CD4-positive, alpha-beta T cell treated with Interleukin-10 for 1 hour (primary cell): ENCODE data around the gene MLPH.

Experiments
- DNase-seq: peaks from one replicate; pipeline ENCODE4 v3.0.0-alpha.2; 2020

MLPH gene

DNA sequence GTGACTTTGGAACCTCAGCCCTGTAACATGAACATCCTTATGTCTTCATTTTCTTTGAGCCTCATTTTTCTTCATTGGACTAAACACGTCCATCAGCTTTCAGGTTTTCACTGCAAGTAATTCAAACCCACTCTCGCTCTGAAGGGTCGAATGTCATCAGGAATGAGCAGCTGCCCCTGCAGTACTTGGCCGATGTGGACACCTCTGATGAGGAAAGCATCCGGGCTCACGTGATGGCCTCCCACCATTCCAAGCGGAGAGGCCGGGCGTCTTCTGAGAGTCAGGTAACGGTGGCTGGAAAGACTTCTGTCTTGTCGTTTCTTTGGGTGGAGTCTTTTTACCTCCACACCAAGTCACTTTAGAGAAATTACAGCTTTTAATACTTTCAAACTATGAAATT lies 40.2 kb downstream of the MLPH start:
- DNase-seq: no peak

DNA sequence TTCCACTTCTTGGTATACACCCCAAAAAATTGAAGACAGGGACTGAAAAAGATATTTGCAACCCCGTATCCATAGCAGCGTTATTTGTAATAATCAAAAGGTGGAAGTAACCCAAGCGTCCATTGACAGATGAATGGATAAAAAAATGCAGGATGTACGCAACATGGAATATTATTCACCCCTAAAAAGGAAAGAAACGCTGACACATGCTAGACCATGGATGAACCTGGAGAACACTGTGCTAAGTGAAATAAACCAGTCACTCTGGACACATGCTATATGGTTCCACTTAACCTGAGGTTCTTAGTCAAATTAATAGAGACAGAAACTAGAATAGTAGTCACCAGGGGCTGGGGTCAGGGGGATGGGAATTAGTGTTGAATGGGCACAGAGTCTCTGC lies 40.7 kb downstream of the MLPH start:
- no peak for DNase-seq

DNA sequence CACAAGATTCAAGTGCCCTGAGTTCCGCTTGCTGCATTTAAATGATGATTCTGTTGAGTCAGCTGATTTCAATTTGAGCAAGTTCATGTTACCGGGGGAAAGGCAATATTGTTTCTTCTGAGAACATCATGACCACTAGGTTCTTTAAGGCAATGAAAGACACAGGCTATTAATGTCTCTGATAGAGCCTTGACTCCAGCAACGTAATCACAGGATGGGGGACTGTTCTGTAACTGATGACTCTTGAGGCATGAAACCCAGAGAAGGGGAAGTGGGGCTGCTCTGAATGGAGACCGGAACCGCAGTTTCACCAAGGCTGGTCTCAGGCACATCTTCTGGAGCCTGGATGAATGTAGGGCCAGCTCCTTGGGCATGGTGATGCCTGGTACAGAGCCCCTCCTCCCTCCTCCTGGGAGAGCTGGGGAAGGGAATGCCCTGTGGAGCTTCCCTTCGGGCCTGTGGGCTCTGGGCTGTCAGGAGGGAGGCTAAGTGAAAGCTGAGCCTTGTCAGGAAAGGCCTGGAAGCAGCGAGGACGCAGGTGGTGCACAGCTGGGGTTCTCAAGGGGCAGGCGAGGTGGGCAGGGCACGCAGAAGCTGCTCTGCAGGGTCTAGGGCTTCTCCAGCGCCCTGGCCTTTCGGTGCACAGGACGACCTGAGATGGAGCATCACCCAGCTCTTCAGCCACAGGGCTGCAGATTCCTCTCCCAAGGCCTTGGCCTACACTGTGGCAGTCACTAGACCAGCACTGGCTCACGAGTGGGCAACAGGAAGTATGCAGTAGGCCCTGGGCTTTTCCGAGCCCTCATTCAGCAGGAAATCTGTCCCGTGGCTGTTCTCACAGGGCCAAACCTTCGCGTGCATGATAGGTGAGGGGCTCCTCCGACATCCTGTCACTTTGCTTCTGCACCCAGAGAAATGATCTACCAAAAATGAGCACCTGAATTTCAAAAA lies 42.7 kb downstream of the MLPH start:
- DNase-seq: no peak

DNA sequence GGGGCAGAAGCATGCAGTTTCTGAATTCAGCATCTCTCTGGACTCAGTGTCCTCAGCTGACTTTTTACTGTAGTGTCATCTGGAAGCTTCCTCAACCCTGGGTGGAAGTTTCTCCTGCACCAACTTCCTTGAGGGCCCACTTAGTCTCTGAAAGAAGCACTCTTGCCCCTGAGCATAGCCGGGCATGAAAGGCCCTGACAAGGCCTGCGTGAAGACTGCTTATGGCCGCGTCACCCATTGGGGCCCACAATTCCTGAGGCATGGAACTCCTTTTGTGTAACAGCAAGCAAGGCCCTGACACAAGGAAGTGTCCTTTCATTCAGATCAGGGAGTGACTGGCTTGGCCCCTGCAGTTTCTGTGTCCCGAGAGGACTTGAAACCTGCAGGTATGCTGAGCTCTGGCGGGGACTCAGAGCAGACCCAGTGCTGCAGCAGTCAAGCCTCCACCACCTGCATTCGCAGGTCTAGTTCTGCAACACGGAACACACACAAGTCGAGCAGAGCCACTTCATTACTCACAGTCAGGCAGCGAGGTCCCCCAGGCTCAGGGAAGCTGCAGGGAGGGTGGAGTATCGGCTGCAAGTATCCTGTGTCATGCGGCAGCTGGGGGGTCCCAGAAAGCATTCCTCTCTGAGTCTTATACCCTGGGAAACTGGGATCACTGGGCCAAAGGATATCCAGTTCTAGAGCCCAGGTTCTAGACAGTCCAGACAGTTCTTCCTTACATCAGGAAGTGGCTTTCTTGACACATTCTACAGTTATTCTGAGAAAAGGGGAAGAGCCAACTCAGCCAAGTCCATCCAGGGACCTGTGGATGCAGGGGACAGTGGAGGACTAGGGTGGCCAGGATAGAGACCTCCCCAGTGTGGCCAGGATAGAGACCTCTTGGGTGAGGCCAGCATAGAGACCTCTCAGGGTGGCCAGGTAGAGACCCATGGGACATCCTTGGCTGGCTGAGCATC lies 43.7 kb downstream of the MLPH start:
- DNase-seq: no peak

- no peak for DNase-seq
Observed at GRCh38 chr2:237532160-237532559, 45.1 kb downstream of the MLPH start.

DNA sequence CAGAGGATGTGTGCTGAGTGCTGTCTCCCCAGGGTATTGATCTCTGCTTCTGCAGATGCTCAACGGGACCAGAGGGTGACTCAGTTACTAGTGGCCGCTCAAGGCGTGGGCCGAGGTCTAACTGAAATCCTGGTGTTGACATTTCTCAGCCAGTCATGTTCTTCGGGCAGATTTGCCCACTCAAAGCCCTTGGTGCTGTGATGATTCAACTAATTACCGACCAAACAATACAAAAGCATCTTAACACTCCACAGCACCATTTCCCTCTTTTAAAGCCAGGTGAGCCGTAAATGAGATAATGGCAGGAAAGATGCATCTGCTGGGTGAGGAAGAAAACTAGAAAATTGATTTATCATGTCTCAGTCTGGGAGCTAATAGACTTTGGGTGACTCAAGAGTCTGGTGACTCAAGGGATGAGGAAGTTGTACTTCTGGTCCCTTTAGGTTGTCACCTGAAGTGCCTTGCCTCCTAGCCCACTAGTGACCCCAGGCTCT lies 46.7 kb downstream of the MLPH start:
- DNase-seq: no peak

DNA sequence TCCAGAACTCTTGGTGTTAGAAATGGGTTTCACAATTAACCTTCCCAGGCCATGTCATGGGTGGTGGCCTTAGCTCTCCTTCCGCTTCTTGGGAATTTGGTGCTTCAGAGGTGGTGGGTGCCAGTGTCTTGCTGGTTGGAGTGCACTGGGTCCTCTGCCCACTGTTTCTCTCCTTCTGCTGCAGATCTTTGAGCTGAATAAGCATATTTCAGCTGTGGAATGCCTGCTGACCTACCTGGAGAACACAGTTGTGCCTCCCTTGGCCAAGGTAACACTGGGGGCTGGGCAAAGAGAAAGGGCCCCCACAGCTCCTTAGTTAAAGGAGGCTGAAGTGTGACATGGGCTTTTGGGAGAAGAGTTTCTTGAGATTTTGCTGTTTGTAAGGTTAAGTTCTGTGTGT lies 47.3 kb downstream of the MLPH start:
- DNase-seq: no peak

DNA sequence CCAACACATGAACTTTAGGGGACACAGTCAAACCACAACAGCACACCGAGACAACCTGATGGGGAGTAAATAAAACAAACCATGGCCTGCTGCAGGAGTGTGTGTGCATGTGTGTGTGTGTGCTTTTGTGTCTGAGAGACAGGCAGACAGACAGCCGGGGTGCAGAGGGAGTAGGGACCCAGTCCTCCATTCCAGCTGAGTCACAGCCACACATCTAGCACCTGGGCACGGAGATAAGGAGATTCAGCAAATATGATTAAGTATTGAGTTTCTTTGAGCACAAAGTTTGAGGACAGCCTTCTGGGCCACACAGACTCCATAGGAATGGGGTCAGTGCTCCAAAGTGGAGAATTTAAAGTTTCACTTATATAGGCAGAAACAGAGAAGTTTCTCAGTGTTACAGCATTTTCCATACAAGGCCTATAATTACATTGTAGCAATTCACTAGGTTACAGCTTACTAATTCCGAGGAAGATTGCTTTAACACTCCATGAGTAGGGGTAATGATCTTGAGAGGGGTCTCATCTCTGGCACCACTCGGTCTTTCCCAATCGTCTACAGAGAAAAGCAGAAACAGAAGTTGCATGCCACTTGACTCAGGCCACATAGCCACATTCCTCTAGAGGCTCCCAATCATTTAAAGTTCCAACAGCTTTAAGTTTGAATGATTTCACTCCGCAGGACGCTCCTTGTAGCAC lies 48.5 kb downstream of the MLPH start:
- DNase-seq: no peak

DNA sequence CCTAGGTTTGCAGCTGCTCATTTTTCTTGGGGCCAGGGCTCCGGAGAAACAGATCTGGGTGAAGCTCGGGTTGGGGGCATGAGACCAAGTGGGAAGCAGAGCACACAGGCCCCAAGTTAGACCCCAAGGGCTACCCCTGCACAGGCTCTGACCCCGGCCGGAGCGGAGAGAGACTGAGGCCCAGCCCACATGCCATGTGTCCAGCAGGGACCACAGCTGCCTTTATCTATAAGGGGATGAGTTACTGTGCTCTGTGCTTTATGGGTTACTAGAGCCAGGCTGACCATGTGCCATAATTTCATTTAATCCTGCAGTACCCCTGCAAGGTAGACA lies 49.0 kb downstream of the MLPH start:
- no peak for DNase-seq

- no peak for DNase-seq
Observed at GRCh38 chr2:237536617-237537016, 49.6 kb downstream of the MLPH start.

DNA sequence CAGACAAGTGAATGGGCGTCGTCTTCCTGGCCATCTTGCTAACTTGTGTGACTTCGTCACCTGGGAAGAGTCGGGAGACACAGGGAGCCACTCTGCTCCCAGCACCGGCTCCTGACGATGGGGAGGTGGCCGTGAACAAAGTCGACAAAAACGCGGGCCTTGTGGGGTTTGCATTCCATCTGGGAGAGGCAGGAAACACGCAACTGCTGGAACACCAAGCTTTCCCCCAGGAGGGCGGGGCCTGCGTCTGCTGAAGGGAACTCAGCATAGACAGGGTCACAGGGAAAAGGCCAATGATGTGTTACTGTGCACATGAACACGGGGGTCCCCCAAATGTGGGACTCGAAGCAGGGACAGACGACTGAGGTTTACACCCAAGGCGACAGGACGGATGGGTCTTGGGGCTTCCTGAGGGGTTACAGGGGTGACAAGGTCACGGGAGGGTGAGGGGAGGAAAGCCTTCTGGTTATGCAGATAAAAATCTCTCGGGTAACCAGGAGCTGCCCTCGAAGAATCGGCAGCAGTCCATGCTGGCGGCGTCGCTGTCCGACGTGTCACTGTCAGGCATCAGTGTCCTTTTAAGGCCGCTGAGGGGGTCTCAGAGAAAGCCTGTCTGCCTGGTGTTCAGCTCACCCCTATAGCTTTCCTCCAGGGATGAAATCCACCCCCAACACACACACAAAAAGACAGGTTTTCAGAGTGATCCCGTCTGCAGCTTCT lies 51.1 kb downstream of the MLPH start:
- no peak for DNase-seq

DNA sequence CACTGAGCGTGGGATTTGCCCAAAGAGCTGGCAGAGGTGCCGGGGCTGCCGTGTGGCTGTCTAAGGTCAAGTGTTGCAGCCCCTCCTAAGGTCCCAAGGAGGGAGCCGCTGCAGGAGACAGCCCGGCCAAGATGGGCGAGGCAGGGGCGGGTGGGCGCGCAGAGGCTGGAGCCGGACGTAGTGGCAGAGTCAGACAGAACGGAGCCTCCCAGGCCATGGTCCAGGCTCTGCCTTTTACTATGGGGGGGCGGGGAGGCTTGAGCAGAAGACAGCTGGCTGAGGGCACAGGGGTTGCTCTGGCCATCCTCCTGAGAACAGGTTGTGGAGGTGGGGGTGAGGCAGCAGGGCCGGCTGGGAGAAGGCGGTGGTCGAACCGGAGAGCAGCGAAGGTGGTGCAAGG lies 51.9 kb downstream of the MLPH start:
- DNase-seq: no peak

GRCh38 chr2:237539681-237540080 lies 52.6 kb downstream of the MLPH start:
- no peak for DNase-seq

GRCh38 chr2:237540223-237540775 lies 53.2 kb downstream of the MLPH start:
- DNase-seq: no peak

DNA sequence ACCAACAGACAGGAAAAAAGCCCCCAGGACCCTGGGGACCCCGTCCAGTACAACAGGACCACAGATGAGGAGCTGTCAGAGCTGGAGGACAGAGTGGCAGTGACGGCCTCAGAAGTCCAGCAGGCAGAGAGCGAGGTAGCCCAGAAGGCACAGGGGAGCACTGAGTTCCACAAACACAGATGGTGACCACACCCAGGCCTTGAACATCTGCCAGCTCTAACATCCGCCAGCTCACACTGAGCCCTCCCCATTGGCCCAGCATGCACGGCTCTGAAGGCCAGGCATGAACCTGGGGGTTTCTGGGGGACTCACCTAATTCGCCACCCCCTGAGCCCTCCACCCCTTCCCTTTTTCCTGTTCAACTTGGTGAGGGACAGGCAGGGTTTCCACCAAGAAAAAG lies 53.8 kb downstream of the MLPH start:
- no peak for DNase-seq

DNA sequence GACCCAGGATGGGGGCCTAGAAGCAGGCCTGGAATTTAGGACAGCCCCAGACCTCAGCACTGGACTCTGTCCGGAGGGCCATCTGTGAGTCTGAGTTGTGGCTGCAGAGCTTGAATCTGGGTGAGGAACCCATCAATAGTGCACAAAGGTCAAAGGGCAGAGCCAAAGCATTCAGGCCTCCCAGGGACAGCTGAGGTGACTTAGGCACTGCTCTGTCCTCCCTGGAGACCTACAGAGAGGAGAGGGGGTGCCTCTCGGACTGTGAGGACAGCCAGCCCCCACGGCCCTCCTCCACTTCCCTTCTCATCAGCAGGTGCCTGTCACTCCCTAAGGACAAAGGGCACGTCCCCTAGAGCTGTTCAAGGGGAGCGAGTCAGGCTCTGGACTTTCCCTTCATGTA lies 54.2 kb downstream of the MLPH start:
- no peak for DNase-seq

GRCh38 chr2:237542001-237542704 lies 55.1 kb downstream of the MLPH start:
- DNase-seq: no peak

DNA sequence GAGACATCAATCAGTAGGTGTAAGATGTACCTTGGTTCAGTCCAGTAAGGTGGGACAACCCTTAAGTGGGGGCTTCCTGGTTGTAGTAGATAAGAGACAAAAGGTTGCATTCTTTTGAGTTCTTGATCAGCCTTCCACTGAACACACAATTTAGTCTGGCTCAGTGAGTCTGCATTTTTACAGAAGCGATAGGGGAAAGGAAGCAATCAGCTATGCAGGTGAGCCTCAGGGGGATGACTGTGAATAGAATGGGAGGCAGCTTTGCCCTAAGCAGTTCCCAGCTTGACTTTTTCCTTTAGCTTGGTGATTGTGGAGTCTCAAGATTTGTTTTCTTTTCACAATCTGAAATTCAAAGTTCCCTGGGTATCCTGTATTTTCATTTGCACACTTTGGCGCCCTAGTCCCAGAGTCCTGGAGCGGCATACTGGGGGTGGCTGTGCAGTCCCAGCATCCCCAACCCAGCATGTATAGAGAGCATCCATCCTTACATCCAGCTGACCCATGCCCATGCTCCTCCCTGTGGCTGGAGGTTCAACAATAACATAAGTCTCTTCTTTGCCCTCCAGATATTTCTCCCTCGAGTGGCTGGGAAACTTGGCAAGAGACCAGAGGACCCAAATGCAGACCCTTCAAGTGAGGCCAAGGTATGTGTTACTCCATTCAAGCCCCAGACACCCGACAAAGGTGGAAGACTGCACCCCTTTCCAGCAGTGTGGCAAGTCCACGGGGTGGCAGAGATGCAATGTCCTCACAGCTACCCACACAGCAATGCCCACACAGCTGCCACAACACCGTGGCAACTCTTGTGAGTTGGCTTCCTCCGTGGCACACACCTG lies 59.2 kb downstream of the MLPH start:
- DNase-seq: no peak

GRCh38 chr2:237546876-237547395 lies 59.9 kb downstream of the MLPH start:
- DNase-seq: no peak

GRCh38 chr2:237547841-237548416 lies 60.9 kb downstream of the MLPH start:
- DNase-seq: no peak
